HG02642 (cell line): ENCODE results near the gene SYT9.
A peak's percentile ranks its signal among the peaks of the same experiment; 100 is the strongest.
"Not testable (repeated sequence)": the region's sequence is repeated elsewhere in the genome, so short reads cannot be mapped to it uniquely, and the experiment has no call there.

Experiments used
- ATAC-seq: cut with Tn5 transposase; IDR thresholded peaks from one replicate; pipeline ENCODE4 v1.9.1; 2021; ENCODE audit warnings: mild to moderate bottlenecking; ENCODE audit not compliant: unreplicated experiment, poor library complexity

Gene SYT9

GRCh38 chr11:7494086-7494745 lies 242.5 kb downstream of the SYT9 start:
- no peak for ATAC-seq

DNA sequence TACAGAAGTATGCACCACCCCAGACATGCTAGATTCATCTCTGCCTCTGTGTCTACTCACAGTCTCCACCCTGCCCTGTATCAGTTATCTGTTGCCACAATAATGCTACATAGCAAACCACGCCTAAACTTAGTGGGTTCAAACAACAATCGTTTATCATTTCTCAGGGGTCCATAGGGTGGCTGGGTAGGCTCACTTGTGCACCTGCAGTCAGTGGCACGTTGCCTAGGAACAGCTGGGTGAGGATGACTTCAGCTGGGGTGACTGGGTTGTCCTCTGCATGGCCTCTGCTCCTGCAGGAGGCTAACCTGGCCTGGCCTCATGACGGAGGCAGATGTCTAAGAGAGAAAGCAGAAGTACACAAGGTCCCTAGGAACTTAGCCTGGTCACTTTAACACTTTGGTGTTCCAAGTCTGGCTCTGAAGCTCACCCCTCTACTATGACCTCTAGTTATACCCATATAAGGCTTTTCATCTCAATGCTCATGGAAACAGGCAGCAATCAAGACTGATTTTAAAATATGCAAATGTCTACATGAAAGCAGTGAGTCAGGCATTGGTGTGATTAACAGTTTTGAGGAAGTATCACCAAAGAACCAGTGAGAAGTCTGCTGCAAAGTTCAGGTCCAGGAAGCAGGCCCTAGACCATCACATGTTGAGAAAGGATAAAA lies 244.3 kb downstream of the SYT9 start:
- ATAC-seq: peak; percentile 88

- no peak for ATAC-seq
Observed at GRCh38 chr11:7498193-7498592, 246.5 kb downstream of the SYT9 start.

DNA sequence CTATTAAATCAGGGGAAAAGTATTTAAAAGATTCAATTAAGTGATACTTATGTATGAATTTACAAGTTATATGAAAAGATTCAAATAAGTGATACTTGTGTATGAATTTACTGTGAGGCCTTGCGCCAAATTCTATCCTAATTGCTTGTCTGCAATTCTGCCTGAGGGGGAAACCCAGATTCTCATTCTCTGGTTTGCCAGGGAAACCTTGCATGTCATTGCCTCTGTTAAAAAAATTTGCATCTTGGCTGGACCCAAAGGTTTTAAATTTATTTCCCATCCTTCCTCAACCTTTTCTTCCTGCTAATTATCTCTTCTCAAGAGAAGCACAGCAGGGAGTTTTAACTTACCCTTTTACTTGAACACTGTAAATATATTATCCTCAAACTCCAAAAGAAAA lies 247.4 kb downstream of the SYT9 start:
- no peak for ATAC-seq

- no peak for ATAC-seq
Observed at GRCh38 chr11:7500251-7500650, 248.5 kb downstream of the SYT9 start.

DNA sequence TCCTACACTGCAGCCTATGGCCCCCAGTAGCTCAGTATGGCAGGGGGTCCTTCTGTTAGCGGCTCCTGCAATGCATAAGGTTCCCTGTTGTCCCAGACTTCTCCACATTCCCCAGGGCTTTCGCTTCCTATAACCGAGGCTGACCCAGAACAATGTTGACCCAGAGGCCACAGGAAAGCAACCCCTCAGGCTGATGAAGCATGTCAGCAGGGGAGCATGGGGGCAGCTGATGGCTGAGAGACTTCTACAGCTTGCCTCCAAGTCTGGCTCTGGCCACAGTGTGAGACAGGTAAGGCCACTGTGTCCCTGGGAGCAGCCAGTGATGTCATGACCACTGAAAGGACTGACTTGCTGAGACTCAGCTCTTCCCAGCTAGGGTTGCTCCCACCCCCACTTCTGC lies 249.5 kb downstream of the SYT9 start:
- ATAC-seq: no peak

- ATAC-seq: peak; percentile 58
Observed at GRCh38 chr11:7501894-7502293, 250.2 kb downstream of the SYT9 start.

DNA sequence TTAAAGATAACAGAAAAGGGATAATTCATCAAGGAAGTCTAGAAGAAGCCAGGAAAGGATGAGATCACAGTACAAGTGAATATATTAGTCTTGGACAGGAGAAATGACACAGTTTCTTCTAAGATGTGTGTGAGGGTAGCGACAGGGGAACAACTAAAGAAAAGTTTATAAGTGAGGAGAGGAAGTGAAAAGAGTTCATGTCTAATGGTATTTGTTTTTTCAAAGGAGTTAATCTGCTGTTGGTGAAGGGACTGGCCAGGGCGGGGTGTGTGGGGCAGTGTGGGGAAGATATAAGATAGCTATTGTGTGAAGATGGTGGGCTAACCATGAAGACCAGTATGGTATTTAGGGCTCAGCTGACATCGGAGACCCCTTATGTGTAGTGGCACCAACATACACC lies 254.5 kb downstream of the SYT9 start:
- no peak for ATAC-seq

GRCh38 chr11:7508087-7508486 lies 256.4 kb downstream of the SYT9 start:
- ATAC-seq: no peak

DNA sequence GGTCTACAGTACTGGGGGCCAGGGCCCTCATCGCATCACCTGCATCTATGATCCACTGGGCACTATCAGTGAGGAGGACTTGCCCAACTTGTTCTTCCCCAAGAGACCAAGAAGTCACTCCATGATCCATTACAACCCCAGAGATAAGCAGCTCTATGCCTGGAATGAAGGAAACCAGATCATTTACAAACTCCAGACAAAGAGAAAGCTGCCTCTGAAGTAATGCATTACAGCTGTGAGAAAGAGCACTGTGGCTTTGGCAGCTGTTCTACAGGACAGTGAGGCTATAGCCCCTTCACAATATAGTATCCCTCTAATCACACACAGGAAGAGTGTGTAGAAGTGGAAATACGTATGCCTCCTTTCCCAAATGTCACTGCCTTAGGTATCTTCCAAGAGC lies 258.3 kb downstream of the SYT9 start:
- no peak for ATAC-seq

DNA sequence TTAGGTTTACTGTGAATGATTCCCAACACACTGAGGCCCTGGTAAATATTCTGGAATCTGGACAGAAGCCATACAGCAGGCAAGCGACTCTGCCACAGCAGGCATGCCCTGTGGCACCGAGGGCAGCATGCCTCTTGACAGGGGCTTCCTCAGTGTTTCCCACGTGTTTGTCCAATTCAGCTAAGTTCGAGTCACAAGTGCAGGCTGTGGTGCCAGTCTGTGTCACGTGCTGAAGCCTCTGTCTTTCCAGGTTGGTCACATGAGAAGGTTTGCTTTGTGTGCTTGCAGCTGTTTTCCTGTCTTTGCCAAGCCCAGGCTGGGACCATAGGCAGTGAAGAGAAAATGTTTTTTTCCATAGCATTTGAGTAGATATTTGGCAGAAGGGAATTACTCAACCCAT lies 259.7 kb downstream of the SYT9 start:
- no peak for ATAC-seq

- ATAC-seq: peak; percentile 54
Observed at GRCh38 chr11:7512525-7513233, 261.0 kb downstream of the SYT9 start.

- peak; percentile 79 for ATAC-seq
Observed at GRCh38 chr11:7513234-7514098, 261.8 kb downstream of the SYT9 start, which contains the start of gene PPFIBP2. Gene PPFIBP2, plus strand, starts transcription at chr11:7513999. Its CDS starts 35,477 bp downstream, at chr11:7549476.

DNA sequence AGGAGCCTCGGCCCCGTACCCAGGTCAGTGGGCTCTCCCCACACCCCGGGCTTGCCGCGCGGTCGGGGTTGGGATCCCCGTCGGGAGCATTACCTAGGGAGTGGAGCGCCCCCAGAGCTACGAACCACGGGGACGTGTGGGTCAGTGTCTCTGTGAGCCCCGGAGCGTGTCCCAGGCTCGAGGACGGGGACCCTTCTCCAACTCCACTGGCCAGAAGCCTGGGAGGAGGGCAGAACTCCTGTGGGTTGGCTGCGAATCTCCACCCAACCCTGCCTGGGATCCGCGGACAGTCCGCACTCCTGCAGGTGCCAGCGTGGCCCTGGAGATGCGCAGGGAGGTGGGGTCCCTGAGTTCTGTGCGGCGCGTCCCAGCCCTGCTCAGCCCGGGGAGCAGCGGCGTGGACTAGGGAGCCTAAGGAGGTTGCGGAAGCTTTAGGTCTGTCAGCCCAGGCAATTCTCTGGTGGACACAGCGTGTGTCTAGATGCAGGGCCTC lies 262.4 kb downstream of the SYT9 start:
- peak; percentile 19 for ATAC-seq

DNA sequence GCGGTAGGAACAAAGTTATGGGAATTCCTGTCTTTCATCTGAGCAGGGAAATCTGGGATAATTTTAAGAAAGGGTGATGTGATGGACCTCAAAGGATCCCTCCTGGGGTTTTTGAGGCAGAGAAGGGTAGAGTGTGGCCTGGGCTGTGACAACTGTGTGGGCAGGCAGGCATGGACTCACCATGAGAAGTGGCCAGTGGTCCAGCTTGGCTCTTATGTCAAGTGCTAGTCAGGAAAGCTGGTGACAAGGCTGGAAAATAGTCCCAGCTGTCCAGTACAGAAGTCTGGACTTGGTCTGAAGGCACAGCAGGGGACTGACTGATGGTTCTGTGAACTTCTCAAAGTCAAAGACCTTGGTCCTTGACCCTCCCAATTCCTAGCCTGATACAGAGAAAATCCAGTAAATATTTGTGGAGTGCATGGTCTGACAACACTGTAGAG lies 263.8 kb downstream of the SYT9 start:
- no peak for ATAC-seq

GRCh38 chr11:7516475-7516874 lies 264.8 kb downstream of the SYT9 start:
- no peak for ATAC-seq

DNA sequence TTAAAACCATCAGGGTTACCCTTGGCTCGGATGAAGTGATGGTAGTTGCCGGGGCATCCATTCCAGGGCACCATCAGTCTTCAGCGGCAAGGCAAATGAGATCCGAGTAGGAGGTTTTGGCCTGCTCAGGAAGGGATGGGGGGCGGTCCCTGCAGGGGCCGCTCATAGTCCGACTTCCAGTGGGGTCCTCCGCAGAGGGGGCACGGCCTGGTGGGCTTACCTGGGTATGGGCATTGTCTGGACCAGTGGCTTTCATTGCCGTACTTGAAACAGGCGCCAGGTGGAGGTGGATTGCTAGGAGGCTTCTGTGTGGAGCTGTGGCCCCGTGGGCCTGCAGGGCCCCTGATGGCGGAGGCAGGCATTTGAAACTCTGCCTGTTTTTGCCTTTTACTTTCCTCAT lies 266.0 kb downstream of the SYT9 start:
- ATAC-seq: not testable (repeated sequence)
